ENCODE measurements around the gene NTRK3.

GRCh38 chr15:87939848-87940457 lies 316.6 kb downstream of the NTRK3 start:
- TF ChIP-seq CTCF (IDR thresholded peaks at IDR 0.05; ENCODE audit: poor library complexity, severe bottlenecking), result no peak
- TF ChIP-seq RAD21 (conservative IDR thresholded peaks at IDR 0.05), result no peak
- TF ChIP-seq POLR2AphosphoS5 (IDR thresholded peaks at IDR 0.05), result no peak
- no peak for TF ChIP-seq EZH2 (IDR thresholded peaks at IDR 0.05; ENCODE audit: borderline replicate concordance, insufficient read depth, low read length, poor library complexity, severe bottlenecking)

Data from neural cell (in vitro differentiated cells).